ENCODE data around the gene TBX1. TPM values are rescaled to one million over a fixed set of nuclear protein-coding genes. Genes with fewer than 3 reads are reported as not detected.

TBX1 gene
- total RNA-seq, 2 experiments from 2014 or later: 0.23 TPM; not detected in 1

DNA sequence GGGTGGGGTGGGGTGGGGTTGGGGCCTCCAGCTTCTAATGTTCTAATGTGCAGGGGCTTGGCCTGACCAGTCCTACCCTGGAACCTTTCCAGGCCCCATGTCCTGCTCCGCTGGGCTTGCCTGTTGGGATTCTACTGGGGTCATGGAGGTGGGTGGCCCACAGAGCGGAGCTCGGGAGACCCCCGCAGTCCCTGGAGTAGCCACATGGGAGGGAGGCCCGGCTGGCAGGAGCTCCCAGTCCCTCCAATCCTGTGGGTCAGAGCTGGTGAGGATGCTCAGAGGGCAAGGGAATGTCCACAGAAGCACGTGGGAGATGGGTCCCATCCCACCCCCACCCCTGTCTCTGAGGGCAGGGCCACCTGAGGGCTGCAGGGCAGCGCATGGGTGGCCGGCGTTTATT lies 43.4 kb upstream of the TBX1 start:
- intact Hi-C loops (cut with micrococcal nuclease; ENCODE audit: unreplicated experiment): no loop called here
- Histone ChIP-seq H3K9me2 (ENCODE audit: insufficient read depth, low read length) (no peaks in the 10 kb centered on the region), H3K4me3 (ENCODE audit: low read depth, low read length, poor library complexity, severe bottlenecking) (no peak overlapping the region), H3K36me3 (ENCODE audit: insufficient read depth, low read length) (no peaks in the 10 kb centered on the region), H4K20me1 (ENCODE audit: insufficient read depth, low read length) (no peaks in the 10 kb centered on the region), H3K79me2 (ENCODE audit: insufficient read depth, low read depth, low read length) (no peaks in the 10 kb centered on the region), H3K4me1 (ENCODE audit: insufficient read depth, low read length, poor library complexity, severe bottlenecking) (no peaks in the 10 kb centered on the region), H2AFZ (ENCODE audit: low read length) (no peak overlapping the region), H3K27ac (ENCODE audit: low read depth, low read length, poor library complexity, severe bottlenecking) (no peak overlapping the region), H3K9me3 (ENCODE audit: low read length) (no peaks in the 10 kb centered on the region), H3K4me2 (ENCODE audit: low read length) (no peak overlapping the region)
- DNase-seq (ENCODE audit: low spot score): no peak
- BruUV-seq (replicated peaks): no TSS peak
- POLR2A ChIA-PET: no interaction called here
- CTCF ChIA-PET (ENCODE audit: unreplicated experiment): no interaction called here
- TF ChIP-seq CTCF (conservative IDR thresholded peaks at IDR 0.05; ENCODE audit: low read length): no peak
- no peak for TF ChIP-seq EZH2phosphoT487 (IDR thresholded peaks at IDR 0.05; ENCODE audit: borderline replicate concordance, low read depth, low read length)

GRCh38 chr22:19717691-19718455 lies 42.7 kb upstream of the TBX1 start:
- peak overlapping the region; percentile 62 for H3K4me2 ChIP-seq (ENCODE audit: low read length)
- TF ChIP-seq CTCF (conservative IDR thresholded peaks at IDR 0.05; ENCODE audit: low read length) (peak; percentile 72), EZH2phosphoT487 (IDR thresholded peaks at IDR 0.05; ENCODE audit: borderline replicate concordance, low read depth, low read length) (no peak)
- H4K20me1 ChIP-seq (ENCODE audit: insufficient read depth, low read length): no peaks in the 10 kb centered on the region
- peak; percentile 68 for DNase-seq (ENCODE audit: low spot score)
- H3K36me3 ChIP-seq (ENCODE audit: insufficient read depth, low read length): no peaks in the 10 kb centered on the region
- no peaks in the 10 kb centered on the region for H3K79me2 ChIP-seq (ENCODE audit: insufficient read depth, low read depth, low read length)
- H3K9me2 ChIP-seq (ENCODE audit: insufficient read depth, low read length): no peaks in the 10 kb centered on the region
- peak overlapping the region; percentile 57 for H3K4me3 ChIP-seq (ENCODE audit: low read depth, low read length, poor library complexity, severe bottlenecking)
- POLR2A ChIA-PET: no interaction called here
- no peak overlapping the region for H3K27ac ChIP-seq (ENCODE audit: low read depth, low read length, poor library complexity, severe bottlenecking)
- CTCF ChIA-PET (ENCODE audit: unreplicated experiment): no interaction called here
- BruUV-seq (replicated peaks): no TSS peak
- H3K4me1 ChIP-seq (ENCODE audit: insufficient read depth, low read length, poor library complexity, severe bottlenecking): no peaks in the 10 kb centered on the region
- no peaks in the 10 kb centered on the region for H3K9me3 ChIP-seq (ENCODE audit: low read length)
- intact Hi-C loops (cut with micrococcal nuclease; ENCODE audit: unreplicated experiment): no loop called here
- peak overlapping the region; percentile 74 for H2AFZ ChIP-seq (ENCODE audit: low read length)

- H3K27ac ChIP-seq (ENCODE audit: low read depth, low read length, poor library complexity, severe bottlenecking): no peak overlapping the region
- H3K79me2 ChIP-seq (ENCODE audit: insufficient read depth, low read depth, low read length): no peaks in the 10 kb centered on the region
- CTCF ChIA-PET (ENCODE audit: unreplicated experiment): no interaction called here
- intact Hi-C loops (cut with micrococcal nuclease; ENCODE audit: unreplicated experiment): no loop called here
- no peak for DNase-seq (ENCODE audit: low spot score)
- POLR2A ChIA-PET: no interaction called here
- H4K20me1 ChIP-seq (ENCODE audit: insufficient read depth, low read length): no peaks in the 10 kb centered on the region
- H3K4me2 ChIP-seq (ENCODE audit: low read length): peak overlapping the region; percentile 62
- H2AFZ ChIP-seq (ENCODE audit: low read length): peak overlapping the region; percentile 74
- no peaks in the 10 kb centered on the region for H3K36me3 ChIP-seq (ENCODE audit: insufficient read depth, low read length)
- H3K4me3 ChIP-seq (ENCODE audit: low read depth, low read length, poor library complexity, severe bottlenecking): peak overlapping the region; percentile 57
- no TSS peak for BruUV-seq (replicated peaks)
- H3K9me3 ChIP-seq (ENCODE audit: low read length): no peaks in the 10 kb centered on the region
- no peaks in the 10 kb centered on the region for H3K9me2 ChIP-seq (ENCODE audit: insufficient read depth, low read length)
- H3K4me1 ChIP-seq (ENCODE audit: insufficient read depth, low read length, poor library complexity, severe bottlenecking): no peaks in the 10 kb centered on the region
- TF ChIP-seq CTCF (conservative IDR thresholded peaks at IDR 0.05; ENCODE audit: low read length) (no peak), EZH2phosphoT487 (IDR thresholded peaks at IDR 0.05; ENCODE audit: borderline replicate concordance, low read depth, low read length) (no peak)
Measured at GRCh38 chr22:19718456-19719049, 42.0 kb upstream of the TBX1 start.
